AG04449 (cell line): Measurements from ENCODE around the gene FARSA.

Source experiments
- CTCF ChIA-PET: fragments of 350-600 bp; formaldehyde crosslinking; extraction: SDS; loops from one replicate; lab custom pipeline; 2021; ENCODE audit warnings: antibody characterized with exemption; lab: Yijun Ruan, JAX
- POLR2A ChIA-PET: fragments of 400-600, 350-600 bp; formaldehyde crosslinking; extraction: SDS; loops from one replicate; lab custom pipeline; 2020; ENCODE audit warnings: antibody characterized with exemption, inconsistent platforms; lab: Yijun Ruan, JAX
- DNase-seq: peaks from one replicate; pipeline ENCODE4 v3.0.0-alpha.2; 2010; ENCODE audit warnings: low read depth, low spot score
- H3K4me3 ChIP-seq: 2 replicates; pipeline ENCODE4 v1.5.1; 2011; ENCODE audit warnings: low read depth, mild to moderate bottlenecking, control low read depth, low read length
- CTCF ChIP-seq: IDR thresholded peaks from one replicate; pipeline ENCODE4 v1.5.1; 2011; ENCODE audit warnings: mild to moderate bottlenecking, moderate library complexity, low read length, control low read depth, inconsistent platforms; ENCODE audit not compliant: insufficient read depth; ENCODE audit errors: missing control alignments

Gene FARSA

GRCh38 chr19:12948612-12949362 is 15.3 kb upstream of the FARSA start:
- no peak for DNase-seq
- H3K4me3 ChIP-seq, result no peak overlapping the region
- ChIA-PET CTCF (interaction anchor here (1.0 to 4.0 kb wide), 3 partner anchors 16 to 153 kb away, joined by 3 to 29 read pairs (median 3); no protein-coding TSS in a partner anchor), POLR2A (no interaction called here)
- TF ChIP-seq CTCF, result no peak

- POLR2A ChIA-PET, result no interaction called here
- CTCF ChIA-PET, result interaction anchor here (1.0 to 4.0 kb wide), 3 partner anchors 17 to 153 kb away, joined by 3 to 29 read pairs (median 3); no protein-coding TSS in a partner anchor
- no peak for TF ChIP-seq CTCF
- DNase-seq, result no peak
- no peak overlapping the region for H3K4me3 ChIP-seq
These were observed 14.4 kb upstream of the FARSA start for GRCh38 chr19:12947702-12948611.

- CTCF ChIA-PET, result interaction anchor here (0.7 to 4.0 kb wide), 2 partner anchors 18 to 115 kb away, joined by 3 to 29 read pairs; no protein-coding TSS in a partner anchor
- no peak for DNase-seq
- TF ChIP-seq CTCF, result no peak
- POLR2A ChIA-PET, result interaction anchor here (0.6 to 1.5 kb wide), 6 partner anchors 9 to 266 kb away, joined by 3 to 9 read pairs (median 4); partner anchors contain the start of genes CALR, FARSA and JUNB
- peak overlapping the region; percentile 80 for H3K4me3 ChIP-seq
These were observed 13.4 kb upstream of the FARSA start for GRCh38 chr19:12946731-12947496.

- ChIA-PET POLR2A (interaction anchor here (0.6 to 1.5 kb wide), 6 partner anchors 8 to 265 kb away, joined by 3 to 9 read pairs (median 4); partner anchors contain the start of genes CALR, FARSA and JUNB), CTCF (interaction anchor here (0.7 to 4.0 kb wide), 2 partner anchors 18 to 115 kb away, joined by 3 to 29 read pairs; no protein-coding TSS in a partner anchor)
- H3K4me3 ChIP-seq, result peak overlapping the region; percentile 80
- DNase-seq, result no peak
- TF ChIP-seq CTCF, result no peak
These were observed 12.7 kb upstream of the FARSA start for GRCh38 chr19:12946092-12946721.

GRCh38 chr19:12945479-12946091 is 12.1 kb upstream of the FARSA start, which contains the start of gene RAD23A:
Gene RAD23A, plus strand, starts transcription at chr19:12945862. Its CDS starts 87 bp downstream, at chr19:12945949.
- peak within 1 kb of the TSS; percentile 80 for H3K4me3 ChIP-seq
- CTCF ChIA-PET, result interaction anchor here (4.0 kb wide), 1 partner anchor 19 kb away, joined by 29 read pairs; no protein-coding TSS in a partner anchor
- no peak for TF ChIP-seq CTCF
- peak; percentile 79 for DNase-seq
- POLR2A ChIA-PET, result interaction anchor here (0.7 to 1.5 kb wide), 4 partner anchors 10 to 264 kb away, joined by 3 to 9 read pairs (median 4); partner anchors contain the start of gene JUNB
